ENCODE measurements around the gene FBXO38. TPM values are rescaled to one million over a fixed set of nuclear protein-coding genes. Genes with fewer than 3 reads are reported as not detected.
"Not testable (repeated sequence)": the region's sequence is repeated elsewhere in the genome, so short reads cannot be mapped to it uniquely, and the experiment has no call there.

FBXO38 gene
- total RNA-seq, 1 donor from 2014 or later: 41.0 TPM

GRCh38 chr5:148459669-148460068 lies 75.9 kb downstream of the FBXO38 start:
- Mint-ChIP-seq H3K9me3 (no peaks in the 10 kb centered on the region), H3K36me3 (ENCODE audit: low read depth) (no peaks in the 10 kb centered on the region), H3K27me3 (ENCODE audit: low read depth) (peaks cover 26% of the 10 kb centered on the region), H3K4me1 (no peaks in the 10 kb centered on the region), H3K27ac (ENCODE audit: unreplicated experiment) (no peak overlapping the region), H3K4me3 (no peak overlapping the region)
- no peak for TF ChIP-seq CTCF (conservative IDR thresholded peaks at IDR 0.05)
- DNase-seq (ENCODE audit: low read depth, low spot score): no peak

GRCh38 chr5:148465381-148466235 lies 81.8 kb downstream of the FBXO38 start:
- Mint-ChIP-seq H3K27me3 (ENCODE audit: low read depth) (peaks cover 8% of the 10 kb centered on the region), H3K27ac (ENCODE audit: unreplicated experiment) (no peak overlapping the region), H3K36me3 (ENCODE audit: low read depth) (no peaks in the 10 kb centered on the region), H3K4me1 (no peaks in the 10 kb centered on the region), H3K4me3 (no peak overlapping the region), H3K9me3 (no peaks in the 10 kb centered on the region)
- DNase-seq (ENCODE audit: low read depth, low spot score): no peak
- no peak for TF ChIP-seq CTCF (conservative IDR thresholded peaks at IDR 0.05)

GRCh38 chr5:148466236-148466580 lies 82.5 kb downstream of the FBXO38 start:
- peaks cover 8% of the 10 kb centered on the region for H3K27me3 Mint-ChIP-seq (ENCODE audit: low read depth)
- no peaks in the 10 kb centered on the region for H3K4me1 Mint-ChIP-seq
- H3K36me3 Mint-ChIP-seq (ENCODE audit: low read depth): no peaks in the 10 kb centered on the region
- no peak for TF ChIP-seq CTCF (conservative IDR thresholded peaks at IDR 0.05)
- no peak for DNase-seq (ENCODE audit: low read depth, low spot score)
- H3K4me3 Mint-ChIP-seq: no peak overlapping the region
- H3K9me3 Mint-ChIP-seq: no peaks in the 10 kb centered on the region
- H3K27ac Mint-ChIP-seq (ENCODE audit: unreplicated experiment): no peak overlapping the region

DNA sequence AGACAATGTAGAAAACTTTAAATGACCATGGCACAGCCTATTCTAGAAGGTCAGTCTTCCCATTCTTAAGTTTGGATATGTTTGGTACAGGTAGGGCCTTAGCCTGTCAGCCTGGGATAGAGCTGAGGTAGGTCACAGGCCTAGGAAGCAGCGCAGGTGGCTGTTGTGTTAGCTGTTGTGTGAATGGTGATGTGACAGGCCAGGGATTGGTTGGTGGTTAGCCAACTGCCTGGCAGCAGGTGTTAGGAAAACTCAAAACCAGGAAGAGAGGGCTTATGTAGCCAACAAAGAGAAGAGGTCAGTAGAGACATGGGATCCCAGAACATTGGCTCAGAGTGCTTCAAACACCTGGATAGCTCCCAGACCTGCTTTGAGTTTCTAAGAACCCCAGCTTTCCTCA lies 84.2 kb downstream of the FBXO38 start:
- H3K27me3 Mint-ChIP-seq (ENCODE audit: low read depth): no peaks in the 10 kb centered on the region
- H3K36me3 Mint-ChIP-seq (ENCODE audit: low read depth): no peaks in the 10 kb centered on the region
- no peak overlapping the region for H3K27ac Mint-ChIP-seq (ENCODE audit: unreplicated experiment)
- no peaks in the 10 kb centered on the region for H3K9me3 Mint-ChIP-seq
- no peak overlapping the region for H3K4me3 Mint-ChIP-seq
- DNase-seq (ENCODE audit: low read depth, low spot score): no peak
- no peaks in the 10 kb centered on the region for H3K4me1 Mint-ChIP-seq
- no peak for TF ChIP-seq CTCF (conservative IDR thresholded peaks at IDR 0.05)

DNA sequence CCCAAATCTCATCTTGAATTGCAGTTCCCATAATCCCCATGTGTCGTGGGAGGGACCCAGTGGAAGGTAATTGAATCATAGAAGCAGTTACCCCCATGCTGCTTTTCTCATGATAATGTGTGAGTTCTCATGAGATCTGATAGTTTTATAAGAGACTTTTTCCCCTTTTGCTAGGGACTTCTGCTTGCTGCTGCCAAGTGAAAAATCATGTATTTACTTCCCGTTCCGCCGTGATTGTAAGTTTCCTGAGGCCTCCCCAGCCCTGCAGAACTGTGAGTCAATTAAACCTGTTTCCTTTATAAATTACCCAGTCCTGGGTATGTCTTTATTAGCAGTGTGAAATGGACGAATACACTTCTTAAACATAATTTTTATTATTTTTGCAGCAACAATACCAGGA lies 85.0 kb downstream of the FBXO38 start:
- H3K36me3 Mint-ChIP-seq (ENCODE audit: low read depth); H3K27me3 Mint-ChIP-seq (ENCODE audit: low read depth); H3K9me3 Mint-ChIP-seq; DNase-seq (ENCODE audit: low read depth, low spot score); H3K27ac Mint-ChIP-seq (ENCODE audit: unreplicated experiment); H3K4me3 Mint-ChIP-seq; H3K4me1 Mint-ChIP-seq: not testable (repeated sequence)

DNA sequence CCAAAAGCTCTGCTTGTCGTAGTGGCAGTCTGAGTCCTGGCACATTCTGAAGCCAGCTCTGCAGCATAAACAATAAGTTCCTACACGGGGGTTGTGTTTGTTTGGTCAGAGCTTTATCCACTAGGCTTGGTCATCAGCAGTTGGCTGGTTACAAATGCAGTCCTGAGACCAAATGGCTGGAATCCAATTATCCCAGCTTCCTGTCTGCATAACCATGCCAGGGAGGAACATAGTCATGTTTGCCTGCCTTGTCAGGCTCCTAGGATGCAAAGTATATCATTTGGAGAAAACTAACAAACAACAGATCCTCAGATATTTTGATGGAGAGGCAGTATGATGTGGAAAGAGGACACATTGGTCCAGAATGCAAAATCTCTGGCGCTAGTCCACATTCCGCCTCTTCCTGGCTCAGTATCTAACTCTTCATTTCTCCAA lies 85.8 kb downstream of the FBXO38 start:
- H3K27me3 Mint-ChIP-seq (ENCODE audit: low read depth): no peaks in the 10 kb centered on the region
- no peak overlapping the region for H3K27ac Mint-ChIP-seq (ENCODE audit: unreplicated experiment)
- no peak overlapping the region for H3K4me3 Mint-ChIP-seq
- no peaks in the 10 kb centered on the region for H3K36me3 Mint-ChIP-seq (ENCODE audit: low read depth)
- no peaks in the 10 kb centered on the region for H3K4me1 Mint-ChIP-seq
- no peak for TF ChIP-seq CTCF (conservative IDR thresholded peaks at IDR 0.05)
- no peak for DNase-seq (ENCODE audit: low read depth, low spot score)
- no peaks in the 10 kb centered on the region for H3K9me3 Mint-ChIP-seq

Data from neural crest cell (in vitro differentiated cells).